Colon (tissue), 2 donors: ENCODE measurements around the gene RAB15.

Source experiments
- FAIRE-seq: peaks from 2 replicates; lab custom pipeline; 2012; peaks lifted over from hg19 to GRCh38; lab: Jason Lieb, UNC
- donor health status: control.
- donor health status: control.

RAB15 gene

DNA sequence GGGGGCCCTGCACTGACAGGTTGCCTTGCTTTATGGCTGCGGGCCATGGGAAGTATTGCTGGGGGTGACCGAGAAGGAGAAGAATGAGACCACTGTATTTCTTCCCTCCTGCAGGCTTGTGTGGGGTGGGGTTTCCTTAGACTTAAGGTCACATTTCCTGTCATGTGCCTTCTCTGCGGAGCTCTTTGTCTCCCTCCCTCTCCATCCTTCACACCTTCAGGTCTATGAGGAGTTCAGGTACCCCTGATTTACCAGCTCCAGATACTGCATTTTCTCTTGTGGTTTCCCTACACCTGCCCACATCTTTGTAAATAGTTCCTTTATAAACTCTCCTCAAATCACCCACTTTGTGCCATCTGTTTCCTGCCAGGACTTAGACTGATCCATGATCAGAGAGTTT lies 18.2 kb upstream of the RAB15 start:
- no peak for FAIRE-seq

DNA sequence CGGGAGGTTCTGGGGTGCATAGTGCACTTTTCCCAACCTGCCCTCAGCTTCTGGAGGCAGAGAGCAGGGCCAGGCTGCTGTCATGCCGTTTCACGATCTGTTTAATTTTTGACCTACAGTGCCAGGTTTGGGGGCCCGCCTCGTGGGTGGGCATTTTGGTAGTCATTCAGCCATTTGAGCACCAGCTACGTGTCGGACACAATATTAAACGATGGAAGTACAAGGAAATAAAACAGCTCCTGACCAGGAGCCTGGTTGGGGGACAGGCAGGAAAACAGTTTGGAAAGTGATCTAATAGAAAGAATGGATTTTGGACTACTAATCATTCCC lies 15.3 kb upstream of the RAB15 start:
- FAIRE-seq = no peak

GRCh38 chr14:64986648-64987437 lies 14.7 kb upstream of the RAB15 start, which contains the start of gene FNTB:
TSS of gene FNTB (plus strand) at chr14:64986895. CDS start at chr14:64986954, 59 bp downstream.
- FAIRE-seq = no peak

GRCh38 chr14:64983439-64984310 lies 11.5 kb upstream of the RAB15 start:
- FAIRE-seq = no peak

DNA sequence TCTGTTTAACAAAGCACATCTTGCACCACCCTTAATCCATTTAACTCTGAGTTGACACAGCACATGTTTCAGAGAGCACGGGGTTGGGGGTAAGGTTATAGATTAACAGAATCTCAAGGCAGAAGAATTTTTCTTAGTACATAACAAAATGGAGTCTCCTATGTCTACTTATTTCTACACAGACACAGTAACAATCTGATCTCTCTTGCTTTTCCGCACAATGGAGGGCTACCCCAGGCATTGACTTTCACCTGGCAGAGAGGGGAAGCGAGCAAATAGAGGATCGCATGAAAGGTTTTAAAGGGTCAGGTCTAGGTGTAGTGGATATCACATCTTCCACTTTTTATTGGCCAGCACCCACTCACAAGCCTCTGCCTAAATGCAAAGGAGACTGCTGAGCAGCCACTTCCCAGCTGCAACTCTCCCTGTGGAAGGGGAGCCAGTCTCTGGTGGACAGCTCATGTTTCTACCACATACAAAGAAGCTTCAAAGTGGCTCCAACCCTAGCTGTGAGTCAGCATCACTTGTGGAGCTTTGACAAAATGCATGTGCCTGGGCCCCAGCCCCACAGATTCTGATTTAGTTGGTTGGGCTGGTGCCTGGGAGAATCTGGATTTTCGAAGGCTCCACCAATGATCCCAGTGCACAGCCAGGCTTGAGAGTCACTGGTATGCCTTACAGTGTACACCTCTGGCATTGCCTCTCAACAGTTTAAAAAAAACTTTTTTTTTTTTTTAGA lies 7.4 kb upstream of the RAB15 start:
- FAIRE-seq = no peak

GRCh38 chr14:64974563-64974962 lies 2.4 kb upstream of the RAB15 start:
- FAIRE-seq = no peak

DNA sequence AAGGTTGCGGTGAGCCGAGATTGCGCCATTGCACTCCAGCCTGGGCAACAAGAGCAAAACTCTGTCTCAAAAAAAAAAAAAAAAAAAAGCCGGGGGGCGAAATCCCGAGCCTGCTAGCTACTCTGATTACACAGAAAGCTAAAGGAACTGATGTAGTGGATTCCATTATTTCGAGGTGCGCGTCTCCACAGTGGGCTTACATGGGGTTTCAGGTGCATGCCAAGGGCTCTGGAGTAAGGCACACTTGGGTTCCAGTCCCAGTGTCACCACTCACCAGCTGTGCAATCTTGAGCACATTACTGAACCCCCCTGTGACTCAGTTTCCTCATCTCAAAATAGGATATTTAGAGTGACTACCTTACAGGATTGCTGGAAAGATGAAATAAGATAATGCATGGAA lies 1.7 kb upstream of the RAB15 start:
- no peak for FAIRE-seq

GRCh38 chr14:64973026-64973442 lies 898 bp upstream of the RAB15 start:
- FAIRE-seq = no peak

GRCh38 chr14:64971491-64971942 lies 619 bp downstream of the RAB15 start:
- FAIRE-seq = no peak

GRCh38 chr14:64970776-64971477 lies 1.2 kb downstream of the RAB15 start:
- FAIRE-seq = no peak

GRCh38 chr14:64970041-64970440 lies 2.1 kb downstream of the RAB15 start:
- FAIRE-seq = no peak

GRCh38 chr14:64968651-64969050 lies 3.5 kb downstream of the RAB15 start:
- FAIRE-seq = no peak

DNA sequence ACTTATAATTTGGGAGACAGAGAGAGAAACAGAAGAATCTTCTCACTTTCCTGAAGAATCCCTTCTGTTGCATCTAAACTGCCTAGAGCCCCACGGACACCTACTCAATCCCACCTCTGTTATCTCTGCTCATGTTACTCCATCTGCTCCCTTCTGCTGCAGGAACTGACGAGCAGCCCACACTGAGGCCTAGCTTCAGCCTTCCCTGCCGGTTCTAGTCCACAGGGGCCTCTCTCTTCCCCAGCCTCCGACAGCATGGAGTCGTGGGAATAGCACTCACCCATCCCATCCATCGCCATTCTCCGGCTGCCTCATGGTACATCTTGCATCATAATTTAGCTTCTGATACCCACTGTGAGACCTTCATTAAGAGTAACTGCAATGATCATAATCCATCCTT lies 4.0 kb downstream of the RAB15 start:
- FAIRE-seq = no peak

DNA sequence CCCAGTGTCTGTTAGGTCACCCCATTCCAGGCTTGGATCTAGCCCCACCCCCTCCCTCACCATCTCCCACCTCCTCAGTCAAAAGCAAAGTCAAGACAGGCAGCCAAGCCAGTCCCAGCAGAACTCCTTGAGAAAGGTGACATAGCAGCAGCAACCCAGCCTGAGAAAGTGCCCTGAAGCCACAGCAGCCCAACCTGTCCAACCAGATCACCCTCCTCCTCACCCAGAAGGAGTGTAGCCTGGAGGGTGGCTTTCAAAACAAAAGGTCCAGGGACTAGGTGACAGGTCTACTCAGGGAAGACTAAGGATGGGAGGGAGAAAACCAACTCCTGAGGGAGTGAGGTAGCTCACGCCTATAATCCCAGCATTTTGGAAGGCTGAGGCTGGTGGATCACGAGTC lies 5.2 kb downstream of the RAB15 start:
- no peak for FAIRE-seq

DNA sequence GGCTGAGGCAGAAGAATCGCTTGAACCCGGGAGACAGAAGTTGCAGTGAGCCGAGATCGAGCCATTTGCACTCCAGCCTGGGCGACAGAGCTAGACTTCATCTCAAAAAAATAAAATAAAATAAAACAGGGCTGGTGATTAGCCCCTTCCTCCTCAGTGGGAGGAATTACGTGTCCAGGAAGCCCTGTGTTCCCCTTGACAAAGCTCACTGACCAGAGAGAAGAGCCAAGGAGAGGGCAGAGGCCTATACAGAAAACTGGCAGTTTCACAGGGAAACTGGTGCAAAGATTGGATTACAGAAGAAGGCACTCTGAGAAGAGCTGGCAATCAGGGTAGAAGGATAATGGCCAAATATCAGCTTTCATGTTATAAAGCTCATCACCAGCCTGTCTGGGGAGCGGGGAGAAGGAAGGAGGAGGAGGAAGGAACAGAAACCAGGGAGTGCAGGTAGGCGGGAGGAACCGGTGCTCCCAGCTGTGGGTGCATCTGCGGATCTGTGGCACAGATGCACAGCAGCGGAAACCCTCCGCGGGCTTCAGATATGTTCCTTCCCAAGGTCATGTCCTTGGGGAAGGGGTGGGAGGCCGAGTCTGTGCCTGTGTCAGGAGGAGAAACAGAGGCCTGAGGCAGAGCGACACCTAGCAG lies 6.7 kb downstream of the RAB15 start:
- FAIRE-seq = no peak

DNA sequence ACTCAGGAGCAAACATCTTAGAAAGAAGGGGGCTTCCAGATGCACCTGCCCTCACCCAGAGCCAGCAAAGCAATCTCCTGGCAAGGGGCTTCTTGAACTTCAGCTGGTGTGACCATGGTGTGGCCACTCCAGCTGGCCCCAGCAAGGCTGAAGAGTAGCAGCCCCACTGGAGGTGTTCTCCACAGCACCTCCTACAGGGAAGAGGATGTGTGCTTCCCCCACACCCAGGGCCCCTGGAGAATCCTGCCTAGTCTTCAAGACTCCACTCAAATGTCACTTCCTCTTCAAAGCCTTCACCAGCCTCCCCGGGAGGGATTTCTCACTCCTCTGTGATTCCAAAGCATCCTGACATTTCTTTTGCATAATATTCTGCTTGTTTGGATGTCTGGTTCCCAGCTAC lies 8.5 kb downstream of the RAB15 start:
- FAIRE-seq = no peak

GRCh38 chr14:64960762-64961276 lies 11.3 kb downstream of the RAB15 start:
- FAIRE-seq = no peak

DNA sequence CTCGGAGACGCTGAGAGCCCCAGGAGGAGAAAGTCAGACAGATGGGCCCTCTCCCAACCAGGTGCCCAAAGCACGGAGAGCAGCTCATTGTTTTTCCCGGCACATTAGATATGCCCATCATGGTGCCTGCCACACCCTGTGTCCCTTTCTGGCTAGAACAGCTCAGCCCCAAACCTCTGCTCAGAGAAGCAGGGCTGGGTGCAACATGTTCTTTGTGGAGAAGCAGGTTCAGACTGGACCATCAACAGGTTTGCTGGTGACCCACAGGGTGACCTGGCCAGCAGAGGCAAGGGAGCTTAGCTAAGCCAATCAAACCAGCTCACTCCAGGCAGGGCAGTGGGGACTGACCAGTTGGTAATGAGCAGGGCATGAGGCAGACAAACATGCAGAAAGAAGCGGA lies 13.4 kb downstream of the RAB15 start:
- no peak for FAIRE-seq

DNA sequence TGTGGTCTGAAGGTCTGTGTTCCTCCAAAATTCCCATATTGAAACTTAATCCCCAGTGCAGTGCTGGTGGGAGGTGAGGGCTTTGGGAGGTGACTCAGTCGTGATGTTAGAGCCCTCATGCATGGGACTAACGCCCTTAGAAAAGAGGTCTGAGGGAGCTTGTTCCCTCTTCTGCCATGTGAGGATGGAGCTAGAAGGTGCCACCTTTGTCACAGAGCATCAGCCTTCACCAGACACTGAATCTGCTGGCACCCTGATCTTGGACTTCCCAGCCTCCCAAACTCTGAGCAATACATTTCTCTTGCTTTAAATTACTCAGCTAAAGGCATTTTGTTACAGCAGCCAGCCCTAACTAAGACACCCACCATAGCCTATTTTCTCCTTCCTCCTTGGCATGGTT lies 13.9 kb downstream of the RAB15 start:
- no peak for FAIRE-seq

DNA sequence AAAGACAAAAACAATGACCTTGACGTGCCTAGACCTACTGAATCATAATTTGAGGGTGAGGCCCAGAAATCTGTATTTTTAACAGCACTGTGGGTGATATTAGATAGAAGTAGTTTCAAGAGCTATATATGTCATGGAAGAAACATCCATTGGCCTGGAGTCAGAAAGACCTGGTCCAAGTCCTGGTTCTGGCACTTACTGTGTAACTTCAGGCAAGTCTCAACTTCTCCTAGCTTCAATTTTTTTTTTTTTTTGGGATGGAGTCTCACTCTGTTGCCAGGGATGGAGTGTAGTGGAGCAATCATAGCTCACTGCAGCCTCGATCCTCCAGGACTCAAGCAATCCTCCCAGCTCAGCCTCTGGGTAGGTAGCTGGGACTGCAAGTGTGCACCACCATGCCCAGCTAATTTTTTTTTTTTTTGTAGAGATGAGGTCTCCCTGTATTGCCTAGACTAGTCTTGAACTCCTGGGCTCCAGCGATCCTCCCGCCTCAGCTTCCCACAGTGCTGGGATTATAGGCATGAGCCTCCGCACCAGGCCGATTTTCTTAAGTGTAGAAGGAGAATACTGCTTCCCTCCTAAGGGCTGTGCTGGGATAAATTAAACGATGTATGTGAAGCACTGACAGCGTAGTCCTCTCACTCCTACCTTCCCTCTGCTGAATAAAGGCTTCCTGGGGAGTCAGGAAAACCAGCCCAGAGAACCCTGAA lies 15.3 kb downstream of the RAB15 start:
- no peak for FAIRE-seq

DNA sequence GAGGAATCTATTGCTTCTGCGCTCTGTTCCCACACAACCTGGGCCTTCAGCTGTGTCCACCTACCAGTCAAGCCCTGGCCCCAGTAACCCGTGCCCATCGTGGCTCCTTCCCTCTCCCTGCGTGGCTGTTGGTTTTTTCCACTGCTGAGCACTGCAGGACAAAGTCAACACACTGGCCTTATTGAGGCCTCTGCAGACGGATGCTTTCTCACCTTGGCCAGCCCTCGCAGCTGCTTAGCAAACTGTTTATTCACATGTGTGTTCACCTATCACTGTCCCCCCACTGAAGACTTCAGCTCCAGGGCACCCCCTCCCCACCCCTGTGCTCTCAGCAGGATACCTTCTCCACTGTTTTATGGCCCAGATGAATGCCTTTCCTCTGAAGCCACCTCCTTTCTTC lies 16.8 kb downstream of the RAB15 start:
- FAIRE-seq = no peak
